Parathyroid adenoma (tissue), 2 donors: ENCODE measurements around the gene PHRF1.

Experiments
- H2AFZ ChIP-seq: fragments of 300-600 bp; sonication (generic); one replicate; pipeline ENCODE4 v1.7.0; 2017; ENCODE audit warnings: antibody characterized with exemption, mild to moderate bottlenecking
- H3K27ac ChIP-seq: fragments of 300-600 bp; sonication (generic); one replicate; pipeline ENCODE4 v1.7.0; 2017
- H3K27me3 ChIP-seq: fragments of 300-600 bp; sonication (generic); one replicate; pipeline ENCODE4 v1.7.0; 2017; ENCODE audit warnings: low read length; ENCODE audit not compliant: control insufficient read depth, insufficient read depth
- H3K36me3 ChIP-seq: fragments of 300-600 bp; sonication (generic); one replicate; pipeline ENCODE4 v1.7.0; 2017; ENCODE audit warnings: low read length; ENCODE audit not compliant: control insufficient read depth, insufficient read depth
- H3K4me1 ChIP-seq: fragments of 300-600 bp; sonication (generic); one replicate; pipeline ENCODE4 v1.7.0; 2017; ENCODE audit warnings: control low read depth
- H3K4me2 ChIP-seq: fragments of 300-600 bp; sonication (generic); one replicate; pipeline ENCODE4 v1.7.0; 2017; ENCODE audit warnings: low read length
- H3K4me3 ChIP-seq: fragments of 300-600 bp; sonication (generic); one replicate; pipeline ENCODE4 v1.7.0; 2017; ENCODE audit warnings: low read depth, low read length
- H3K79me2 ChIP-seq: fragments of 300-600 bp; sonication (generic); one replicate; pipeline ENCODE4 v1.7.0; 2017; ENCODE audit warnings: control low read depth
- H3K9ac ChIP-seq: fragments of 300-600 bp; sonication (generic); one replicate; pipeline ENCODE4 v1.7.0; 2017; ENCODE audit warnings: mild to moderate bottlenecking
- H3K9me3 ChIP-seq: fragments of 300-600 bp; sonication (generic); one replicate; pipeline ENCODE4 v1.7.0; 2017; ENCODE audit warnings: low read length; ENCODE audit not compliant: control insufficient read depth
- TF ChIP-seq, protein P1 (sequence below): fragments of 300-600 bp; sonication (generic); IDR thresholded peaks from one replicate; pipeline ENCODE4 v1.7.0; 2017; ENCODE audit warnings: antibody characterized with exemption, mild to moderate bottlenecking
- donor health status: primary hyperparathyroidism.

Gene PHRF1

DNA sequence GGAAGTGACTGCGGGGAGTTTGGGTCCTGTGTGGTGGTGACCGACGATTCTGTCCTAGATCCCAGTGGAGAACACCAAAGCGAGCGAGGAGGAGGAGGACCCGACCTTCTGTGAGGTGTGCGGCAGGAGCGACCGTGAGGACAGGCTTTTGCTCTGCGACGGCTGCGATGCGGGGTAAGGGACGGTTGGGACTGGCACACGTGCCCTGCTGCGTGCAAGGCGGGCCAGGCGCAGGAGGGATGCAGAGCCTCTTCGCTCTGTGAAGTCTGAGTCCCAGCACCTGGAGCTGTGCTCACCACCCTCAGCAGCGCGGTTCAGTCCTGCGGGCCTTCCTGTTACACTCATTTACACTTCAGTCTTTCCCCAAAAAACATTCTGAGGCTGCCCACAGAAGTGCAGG, 16.2 kb downstream of the PHRF1 start:
- peaks cover 2% of the 10 kb centered on the region for H3K79me2 ChIP-seq
- no peak overlapping the region for H3K4me3 ChIP-seq
- no peaks in the 10 kb centered on the region for H3K4me1 ChIP-seq
- TF ChIP-seq, protein P1, sequence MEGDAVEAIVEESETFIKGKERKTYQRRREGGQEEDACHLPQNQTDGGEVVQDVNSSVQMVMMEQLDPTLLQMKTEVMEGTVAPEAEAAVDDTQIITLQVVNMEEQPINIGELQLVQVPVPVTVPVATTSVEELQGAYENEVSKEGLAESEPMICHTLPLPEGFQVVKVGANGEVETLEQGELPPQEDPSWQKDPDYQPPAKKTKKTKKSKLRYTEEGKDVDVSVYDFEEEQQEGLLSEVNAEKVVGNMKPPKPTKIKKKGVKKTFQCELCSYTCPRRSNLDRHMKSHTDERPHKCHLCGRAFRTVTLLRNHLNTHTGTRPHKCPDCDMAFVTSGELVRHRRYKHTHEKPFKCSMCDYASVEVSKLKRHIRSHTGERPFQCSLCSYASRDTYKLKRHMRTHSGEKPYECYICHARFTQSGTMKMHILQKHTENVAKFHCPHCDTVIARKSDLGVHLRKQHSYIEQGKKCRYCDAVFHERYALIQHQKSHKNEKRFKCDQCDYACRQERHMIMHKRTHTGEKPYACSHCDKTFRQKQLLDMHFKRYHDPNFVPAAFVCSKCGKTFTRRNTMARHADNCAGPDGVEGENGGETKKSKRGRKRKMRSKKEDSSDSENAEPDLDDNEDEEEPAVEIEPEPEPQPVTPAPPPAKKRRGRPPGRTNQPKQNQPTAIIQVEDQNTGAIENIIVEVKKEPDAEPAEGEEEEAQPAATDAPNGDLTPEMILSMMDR: no peak
- H3K36me3 ChIP-seq: no peaks in the 10 kb centered on the region
- H3K27me3 ChIP-seq: no peaks in the 10 kb centered on the region
- H3K4me2 ChIP-seq: no peak overlapping the region
- H3K9ac ChIP-seq: no peak overlapping the region
- H3K9me3 ChIP-seq: no peaks in the 10 kb centered on the region
- H3K27ac ChIP-seq: no peak overlapping the region
- no peak overlapping the region for H2AFZ ChIP-seq

DNA sequence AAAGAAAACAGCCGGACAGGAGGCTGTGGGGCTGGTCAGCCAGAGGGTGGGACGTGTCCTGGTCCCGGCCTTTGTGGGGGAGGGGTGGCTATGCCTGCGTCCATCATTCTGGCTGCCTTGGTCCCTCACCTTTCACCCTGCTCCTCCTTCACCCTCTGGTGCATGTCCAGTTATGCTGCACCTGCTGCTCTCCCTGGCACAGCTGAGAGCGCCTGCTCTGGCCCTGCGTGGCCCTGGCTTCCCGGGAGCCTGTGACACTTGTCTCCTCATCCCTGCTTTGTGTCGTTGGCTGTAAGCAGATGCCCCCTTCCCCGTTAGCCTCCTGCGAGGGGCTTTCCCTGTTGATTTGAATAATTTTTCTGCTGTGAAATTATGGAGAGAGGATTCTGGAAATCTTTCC, 16.6 kb downstream of the PHRF1 start:
- Histone ChIP-seq H3K9me3 (no peaks in the 10 kb centered on the region), H3K4me1 (no peaks in the 10 kb centered on the region), H3K4me2 (no peak overlapping the region), H3K79me2 (peaks cover 2% of the 10 kb centered on the region), H3K4me3 (no peak overlapping the region), H3K27ac (no peak overlapping the region), H3K27me3 (no peaks in the 10 kb centered on the region), H2AFZ (no peak overlapping the region), H3K36me3 (no peaks in the 10 kb centered on the region), H3K9ac (no peak overlapping the region)
- TF ChIP-seq, protein P1: no peak

DNA sequence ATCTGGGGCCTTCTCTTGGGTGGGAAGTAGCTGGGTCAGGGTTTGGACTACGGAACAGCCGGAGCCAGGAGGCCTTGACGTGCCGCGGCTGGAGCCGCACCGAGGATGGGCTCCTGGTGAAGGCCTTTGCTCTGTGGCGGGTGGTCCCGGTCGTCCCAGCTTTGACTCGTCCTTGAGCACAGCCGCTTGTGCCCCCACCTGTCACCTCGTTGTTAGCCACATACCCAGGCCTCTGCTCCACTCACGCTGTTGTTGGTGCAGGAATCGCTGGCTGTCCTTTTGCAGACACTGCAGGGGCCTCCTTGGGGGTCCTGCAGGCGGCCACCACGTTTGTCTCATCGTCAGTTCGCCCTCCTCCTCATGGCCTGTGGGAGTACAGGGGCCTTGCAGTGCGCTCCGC, 17.1 kb downstream of the PHRF1 start:
- no peaks in the 10 kb centered on the region for H3K36me3 ChIP-seq
- H3K27me3 ChIP-seq: no peaks in the 10 kb centered on the region
- no peaks in the 10 kb centered on the region for H3K9me3 ChIP-seq
- no peak overlapping the region for H3K4me2 ChIP-seq
- peaks cover 2% of the 10 kb centered on the region for H3K79me2 ChIP-seq
- no peaks in the 10 kb centered on the region for H3K4me1 ChIP-seq
- no peak overlapping the region for H3K9ac ChIP-seq
- H3K4me3 ChIP-seq: no peak overlapping the region
- TF ChIP-seq, protein P1: no peak
- no peak overlapping the region for H3K27ac ChIP-seq
- no peak overlapping the region for H2AFZ ChIP-seq

DNA sequence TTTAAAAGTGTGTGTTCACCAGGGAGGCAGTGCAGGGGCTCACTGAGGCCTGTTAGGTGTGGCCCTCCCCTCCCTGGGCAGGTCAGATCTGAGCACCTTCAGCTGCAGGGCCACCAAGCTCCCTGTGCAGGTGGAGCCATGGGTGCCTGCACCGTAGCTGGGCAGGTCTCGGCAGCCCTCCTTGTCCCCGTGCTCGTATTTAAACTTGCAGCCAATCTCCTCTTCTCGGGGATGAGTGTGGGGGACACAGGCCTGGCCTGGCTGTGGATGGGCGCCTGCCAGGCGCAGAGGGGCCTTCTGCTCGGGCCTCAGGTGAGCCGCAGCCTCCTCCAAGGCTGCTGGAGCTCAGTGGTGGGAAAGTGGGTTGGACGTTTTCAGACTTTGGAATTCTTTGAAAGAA, 19.1 kb downstream of the PHRF1 start:
- Histone ChIP-seq H3K27me3 (no peaks in the 10 kb centered on the region), H2AFZ (no peak overlapping the region), H3K27ac (no peak overlapping the region), H3K9ac (no peak overlapping the region), H3K9me3 (no peaks in the 10 kb centered on the region), H3K79me2 (peaks cover 2% of the 10 kb centered on the region), H3K4me2 (no peak overlapping the region), H3K4me1 (no peaks in the 10 kb centered on the region), H3K36me3 (no peaks in the 10 kb centered on the region), H3K4me3 (no peak overlapping the region)
- TF ChIP-seq, protein P1: no peak

DNA sequence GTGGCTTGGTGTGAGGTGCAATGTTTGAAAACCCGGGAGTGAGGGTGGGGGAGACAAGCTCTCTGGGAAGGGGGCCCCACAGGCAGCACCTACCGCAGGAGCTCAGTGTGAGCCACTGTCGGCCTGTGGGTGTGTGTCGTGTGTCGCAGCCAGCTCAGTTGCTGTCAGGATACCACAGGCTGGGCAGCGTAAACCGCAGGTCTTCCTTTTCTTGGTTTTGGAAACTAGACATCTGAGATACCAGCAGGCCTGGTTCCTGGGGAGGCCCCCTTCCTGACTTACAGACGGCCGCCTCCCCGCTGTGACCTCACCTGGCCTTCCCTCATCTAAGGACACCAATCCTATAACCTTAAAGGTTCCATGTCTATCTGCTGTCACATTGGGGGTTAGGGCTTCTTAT, 20.1 kb downstream of the PHRF1 start:
- Histone ChIP-seq H3K36me3 (no peaks in the 10 kb centered on the region), H3K9ac (no peak overlapping the region), H3K9me3 (no peaks in the 10 kb centered on the region), H3K4me3 (no peak overlapping the region), H3K27me3 (no peaks in the 10 kb centered on the region), H3K27ac (no peak overlapping the region), H3K4me2 (no peak overlapping the region), H2AFZ (no peak overlapping the region), H3K79me2 (peaks cover 2% of the 10 kb centered on the region), H3K4me1 (no peaks in the 10 kb centered on the region)
- TF ChIP-seq, protein P1: no peak
